K562 (cell line): ENCODE data around the gene NT5DC2.

Experiments used
- EHMT2 ChIP-seq: fragments of 450-650 bp; IDR thresholded peaks from 2 replicates; pipeline ENCODE4 v1.6.1; 2018; ENCODE audit warnings: antibody characterized with exemption
- NFIX ChIP-seq: fragments of 250-450 bp; sonication (Bioruptor Pico); IDR thresholded peaks from 2 replicates; pipeline ENCODE4 v1.4.0; 2020; ENCODE audit warnings: low read depth, mild to moderate bottlenecking, moderate library complexity
- POLR2A ChIP-seq: fragments of 450-650 bp; conservative IDR thresholded peaks from 2 replicates; pipeline ENCODE4 v1.6.1; 2016
- SP2 ChIP-seq: IDR thresholded peaks from 2 replicates; pipeline ENCODE4 v1.6.1; 2011; ENCODE audit warnings: mild to moderate bottlenecking, low read depth, low read length, moderate library complexity; ENCODE audit not compliant: poor library complexity, severe bottlenecking; ENCODE audit errors: extremely low read depth
- ZNF224 ChIP-seq: sonication (generic); formaldehyde crosslinking; IDR thresholded peaks from 2 replicates; pipeline ENCODE4 v1.8.0; 2022; ENCODE audit warnings: mild to moderate bottlenecking, missing genetic modification reagents
- ZNF253 ChIP-seq: fragments of 250-450 bp; sonication (Bioruptor Pico); conservative IDR thresholded peaks from 2 replicates; pipeline ENCODE4 v1.6.1; 2021; ENCODE audit warnings: mild to moderate bottlenecking
- ZNF644 ChIP-seq: fragments of 200-800 bp; sonication (Bioruptor generic); IDR thresholded peaks from 2 replicates; pipeline ENCODE4 v1.6.1; 2016; ENCODE audit warnings: low read depth, missing genetic modification characterization, missing compliant biosample characterization
- TF ChIP-seq, protein P1 (sequence below), 2 experiments: fragments of 450-650 bp; formaldehyde crosslinking in 1 of 2; IDR thresholded peaks; 2 replicates each; pipeline versions ENCODE4 v1.4.0 to v1.6.1; 2014 to 2020; ENCODE audit warnings: mild to moderate bottlenecking in 2 of 2, borderline replicate concordance in 1 of 2, low read depth in 1 of 2
- TF ChIP-seq, protein P2 (sequence below), 3 experiments: IDR thresholded peaks in 2 of 3; conservative IDR thresholded peaks in 1 of 3; 2 replicates each; pipeline ENCODE4 v1.5.1; 2011 to 2012; ENCODE audit warnings: low read length in 3 of 3, mild to moderate bottlenecking in 3 of 3, control low read depth in 2 of 3, improper control_type of control experiment in 1 of 3, inconsistent platforms in 1 of 3, low read depth in 1 of 3, mixed read lengths in 1 of 3, moderate library complexity in 1 of 3; ENCODE audit not compliant: insufficient read depth in 2 of 3
- TF ChIP-seq, protein P3 (sequence below): fragments of 450-650 bp; IDR thresholded peaks from 2 replicates; pipeline ENCODE4 v1.6.1; 2016; ENCODE audit warnings: mild to moderate bottlenecking, moderate library complexity

DNA sequence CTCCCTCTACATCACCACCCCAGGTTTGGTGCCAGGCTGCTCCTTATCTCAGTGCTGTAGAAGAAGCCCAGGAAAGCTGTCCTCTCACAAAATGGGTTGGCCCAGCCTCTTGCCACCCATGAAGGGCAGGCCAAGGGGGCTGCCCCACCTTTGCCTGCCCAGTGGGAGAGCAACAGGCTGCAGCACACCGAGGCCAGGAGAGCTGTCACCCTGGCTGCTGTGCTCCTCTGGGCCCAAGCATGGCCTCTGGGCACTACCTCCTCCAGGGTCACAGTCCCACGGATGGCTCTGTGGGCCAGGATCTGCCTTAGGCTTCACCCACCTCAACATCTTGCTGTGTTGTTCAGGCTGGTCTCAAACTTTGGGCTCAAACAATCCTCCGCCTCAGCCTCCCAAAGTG lies 44.9 kb downstream of the NT5DC2 start:
- TF ChIP-seq, protein P1, sequence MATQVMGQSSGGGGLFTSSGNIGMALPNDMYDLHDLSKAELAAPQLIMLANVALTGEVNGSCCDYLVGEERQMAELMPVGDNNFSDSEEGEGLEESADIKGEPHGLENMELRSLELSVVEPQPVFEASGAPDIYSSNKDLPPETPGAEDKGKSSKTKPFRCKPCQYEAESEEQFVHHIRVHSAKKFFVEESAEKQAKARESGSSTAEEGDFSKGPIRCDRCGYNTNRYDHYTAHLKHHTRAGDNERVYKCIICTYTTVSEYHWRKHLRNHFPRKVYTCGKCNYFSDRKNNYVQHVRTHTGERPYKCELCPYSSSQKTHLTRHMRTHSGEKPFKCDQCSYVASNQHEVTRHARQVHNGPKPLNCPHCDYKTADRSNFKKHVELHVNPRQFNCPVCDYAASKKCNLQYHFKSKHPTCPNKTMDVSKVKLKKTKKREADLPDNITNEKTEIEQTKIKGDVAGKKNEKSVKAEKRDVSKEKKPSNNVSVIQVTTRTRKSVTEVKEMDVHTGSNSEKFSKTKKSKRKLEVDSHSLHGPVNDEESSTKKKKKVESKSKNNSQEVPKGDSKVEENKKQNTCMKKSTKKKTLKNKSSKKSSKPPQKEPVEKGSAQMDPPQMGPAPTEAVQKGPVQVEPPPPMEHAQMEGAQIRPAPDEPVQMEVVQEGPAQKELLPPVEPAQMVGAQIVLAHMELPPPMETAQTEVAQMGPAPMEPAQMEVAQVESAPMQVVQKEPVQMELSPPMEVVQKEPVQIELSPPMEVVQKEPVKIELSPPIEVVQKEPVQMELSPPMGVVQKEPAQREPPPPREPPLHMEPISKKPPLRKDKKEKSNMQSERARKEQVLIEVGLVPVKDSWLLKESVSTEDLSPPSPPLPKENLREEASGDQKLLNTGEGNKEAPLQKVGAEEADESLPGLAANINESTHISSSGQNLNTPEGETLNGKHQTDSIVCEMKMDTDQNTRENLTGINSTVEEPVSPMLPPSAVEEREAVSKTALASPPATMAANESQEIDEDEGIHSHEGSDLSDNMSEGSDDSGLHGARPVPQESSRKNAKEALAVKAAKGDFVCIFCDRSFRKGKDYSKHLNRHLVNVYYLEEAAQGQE (IDR thresholded peaks at IDR 0.05; ENCODE audit: borderline replicate concordance) = no peak
- TF ChIP-seq, protein P1 (CRISPR knock-in tag; IDR thresholded peaks at IDR 0.05; ENCODE audit: low read depth) = no peak
- TF ChIP-seq, protein P2, sequence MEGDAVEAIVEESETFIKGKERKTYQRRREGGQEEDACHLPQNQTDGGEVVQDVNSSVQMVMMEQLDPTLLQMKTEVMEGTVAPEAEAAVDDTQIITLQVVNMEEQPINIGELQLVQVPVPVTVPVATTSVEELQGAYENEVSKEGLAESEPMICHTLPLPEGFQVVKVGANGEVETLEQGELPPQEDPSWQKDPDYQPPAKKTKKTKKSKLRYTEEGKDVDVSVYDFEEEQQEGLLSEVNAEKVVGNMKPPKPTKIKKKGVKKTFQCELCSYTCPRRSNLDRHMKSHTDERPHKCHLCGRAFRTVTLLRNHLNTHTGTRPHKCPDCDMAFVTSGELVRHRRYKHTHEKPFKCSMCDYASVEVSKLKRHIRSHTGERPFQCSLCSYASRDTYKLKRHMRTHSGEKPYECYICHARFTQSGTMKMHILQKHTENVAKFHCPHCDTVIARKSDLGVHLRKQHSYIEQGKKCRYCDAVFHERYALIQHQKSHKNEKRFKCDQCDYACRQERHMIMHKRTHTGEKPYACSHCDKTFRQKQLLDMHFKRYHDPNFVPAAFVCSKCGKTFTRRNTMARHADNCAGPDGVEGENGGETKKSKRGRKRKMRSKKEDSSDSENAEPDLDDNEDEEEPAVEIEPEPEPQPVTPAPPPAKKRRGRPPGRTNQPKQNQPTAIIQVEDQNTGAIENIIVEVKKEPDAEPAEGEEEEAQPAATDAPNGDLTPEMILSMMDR (IDR thresholded peaks at IDR 0.05 in 2 of 3, conservative IDR thresholded peaks at IDR 0.05 in 1 of 3; ENCODE audit: insufficient read depth in 2 of 3, low read depth in 1 of 3, low read length in 3 of 3) = no peak
- TF ChIP-seq NFIX (no peak), ZNF224 (CRISPR knock-in tag) (no peak), POLR2A (no peak), ZNF253 (CRISPR knock-in tag) (no peak), ZNF644 (tag) (no peak), SP2 (no peak), EHMT2 (no peak)
- TF ChIP-seq, protein P3, sequence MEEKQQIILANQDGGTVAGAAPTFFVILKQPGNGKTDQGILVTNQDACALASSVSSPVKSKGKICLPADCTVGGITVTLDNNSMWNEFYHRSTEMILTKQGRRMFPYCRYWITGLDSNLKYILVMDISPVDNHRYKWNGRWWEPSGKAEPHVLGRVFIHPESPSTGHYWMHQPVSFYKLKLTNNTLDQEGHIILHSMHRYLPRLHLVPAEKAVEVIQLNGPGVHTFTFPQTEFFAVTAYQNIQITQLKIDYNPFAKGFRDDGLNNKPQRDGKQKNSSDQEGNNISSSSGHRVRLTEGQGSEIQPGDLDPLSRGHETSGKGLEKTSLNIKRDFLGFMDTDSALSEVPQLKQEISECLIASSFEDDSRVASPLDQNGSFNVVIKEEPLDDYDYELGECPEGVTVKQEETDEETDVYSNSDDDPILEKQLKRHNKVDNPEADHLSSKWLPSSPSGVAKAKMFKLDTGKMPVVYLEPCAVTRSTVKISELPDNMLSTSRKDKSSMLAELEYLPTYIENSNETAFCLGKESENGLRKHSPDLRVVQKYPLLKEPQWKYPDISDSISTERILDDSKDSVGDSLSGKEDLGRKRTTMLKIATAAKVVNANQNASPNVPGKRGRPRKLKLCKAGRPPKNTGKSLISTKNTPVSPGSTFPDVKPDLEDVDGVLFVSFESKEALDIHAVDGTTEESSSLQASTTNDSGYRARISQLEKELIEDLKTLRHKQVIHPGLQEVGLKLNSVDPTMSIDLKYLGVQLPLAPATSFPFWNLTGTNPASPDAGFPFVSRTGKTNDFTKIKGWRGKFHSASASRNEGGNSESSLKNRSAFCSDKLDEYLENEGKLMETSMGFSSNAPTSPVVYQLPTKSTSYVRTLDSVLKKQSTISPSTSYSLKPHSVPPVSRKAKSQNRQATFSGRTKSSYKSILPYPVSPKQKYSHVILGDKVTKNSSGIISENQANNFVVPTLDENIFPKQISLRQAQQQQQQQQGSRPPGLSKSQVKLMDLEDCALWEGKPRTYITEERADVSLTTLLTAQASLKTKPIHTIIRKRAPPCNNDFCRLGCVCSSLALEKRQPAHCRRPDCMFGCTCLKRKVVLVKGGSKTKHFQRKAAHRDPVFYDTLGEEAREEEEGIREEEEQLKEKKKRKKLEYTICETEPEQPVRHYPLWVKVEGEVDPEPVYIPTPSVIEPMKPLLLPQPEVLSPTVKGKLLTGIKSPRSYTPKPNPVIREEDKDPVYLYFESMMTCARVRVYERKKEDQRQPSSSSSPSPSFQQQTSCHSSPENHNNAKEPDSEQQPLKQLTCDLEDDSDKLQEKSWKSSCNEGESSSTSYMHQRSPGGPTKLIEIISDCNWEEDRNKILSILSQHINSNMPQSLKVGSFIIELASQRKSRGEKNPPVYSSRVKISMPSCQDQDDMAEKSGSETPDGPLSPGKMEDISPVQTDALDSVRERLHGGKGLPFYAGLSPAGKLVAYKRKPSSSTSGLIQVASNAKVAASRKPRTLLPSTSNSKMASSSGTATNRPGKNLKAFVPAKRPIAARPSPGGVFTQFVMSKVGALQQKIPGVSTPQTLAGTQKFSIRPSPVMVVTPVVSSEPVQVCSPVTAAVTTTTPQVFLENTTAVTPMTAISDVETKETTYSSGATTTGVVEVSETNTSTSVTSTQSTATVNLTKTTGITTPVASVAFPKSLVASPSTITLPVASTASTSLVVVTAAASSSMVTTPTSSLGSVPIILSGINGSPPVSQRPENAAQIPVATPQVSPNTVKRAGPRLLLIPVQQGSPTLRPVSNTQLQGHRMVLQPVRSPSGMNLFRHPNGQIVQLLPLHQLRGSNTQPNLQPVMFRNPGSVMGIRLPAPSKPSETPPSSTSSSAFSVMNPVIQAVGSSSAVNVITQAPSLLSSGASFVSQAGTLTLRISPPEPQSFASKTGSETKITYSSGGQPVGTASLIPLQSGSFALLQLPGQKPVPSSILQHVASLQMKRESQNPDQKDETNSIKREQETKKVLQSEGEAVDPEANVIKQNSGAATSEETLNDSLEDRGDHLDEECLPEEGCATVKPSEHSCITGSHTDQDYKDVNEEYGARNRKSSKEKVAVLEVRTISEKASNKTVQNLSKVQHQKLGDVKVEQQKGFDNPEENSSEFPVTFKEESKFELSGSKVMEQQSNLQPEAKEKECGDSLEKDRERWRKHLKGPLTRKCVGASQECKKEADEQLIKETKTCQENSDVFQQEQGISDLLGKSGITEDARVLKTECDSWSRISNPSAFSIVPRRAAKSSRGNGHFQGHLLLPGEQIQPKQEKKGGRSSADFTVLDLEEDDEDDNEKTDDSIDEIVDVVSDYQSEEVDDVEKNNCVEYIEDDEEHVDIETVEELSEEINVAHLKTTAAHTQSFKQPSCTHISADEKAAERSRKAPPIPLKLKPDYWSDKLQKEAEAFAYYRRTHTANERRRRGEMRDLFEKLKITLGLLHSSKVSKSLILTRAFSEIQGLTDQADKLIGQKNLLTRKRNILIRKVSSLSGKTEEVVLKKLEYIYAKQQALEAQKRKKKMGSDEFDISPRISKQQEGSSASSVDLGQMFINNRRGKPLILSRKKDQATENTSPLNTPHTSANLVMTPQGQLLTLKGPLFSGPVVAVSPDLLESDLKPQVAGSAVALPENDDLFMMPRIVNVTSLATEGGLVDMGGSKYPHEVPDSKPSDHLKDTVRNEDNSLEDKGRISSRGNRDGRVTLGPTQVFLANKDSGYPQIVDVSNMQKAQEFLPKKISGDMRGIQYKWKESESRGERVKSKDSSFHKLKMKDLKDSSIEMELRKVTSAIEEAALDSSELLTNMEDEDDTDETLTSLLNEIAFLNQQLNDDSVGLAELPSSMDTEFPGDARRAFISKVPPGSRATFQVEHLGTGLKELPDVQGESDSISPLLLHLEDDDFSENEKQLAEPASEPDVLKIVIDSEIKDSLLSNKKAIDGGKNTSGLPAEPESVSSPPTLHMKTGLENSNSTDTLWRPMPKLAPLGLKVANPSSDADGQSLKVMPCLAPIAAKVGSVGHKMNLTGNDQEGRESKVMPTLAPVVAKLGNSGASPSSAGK = no peak
